Measurements from ENCODE around the gene PPP1R2C.

PPP1R2C gene

GRCh38 chrX:42818151-42818921 lies 40.4 kb upstream of the PPP1R2C start:
- no peaks in the 10 kb centered on the region for H3K27me3 ChIP-seq (replicated peaks)
- DNase-seq: no peak
- no peaks in the 10 kb centered on the region for H3K36me3 ChIP-seq (replicated peaks)
- in situ Hi-C loops (cut with HindIII; ENCODE audit: low pct_ligation_motif_present, low sequenced_read_pairs): no loop called here
- H3K27ac ChIP-seq: no peak overlapping the region
- no peak for TF ChIP-seq CTCF (IDR thresholded peaks at IDR 0.05; ENCODE audit: low read depth, low read length, missing control alignments)
- no peak overlapping the region for H3K4me3 ChIP-seq (ENCODE audit: low read depth, low read length)

DNA sequence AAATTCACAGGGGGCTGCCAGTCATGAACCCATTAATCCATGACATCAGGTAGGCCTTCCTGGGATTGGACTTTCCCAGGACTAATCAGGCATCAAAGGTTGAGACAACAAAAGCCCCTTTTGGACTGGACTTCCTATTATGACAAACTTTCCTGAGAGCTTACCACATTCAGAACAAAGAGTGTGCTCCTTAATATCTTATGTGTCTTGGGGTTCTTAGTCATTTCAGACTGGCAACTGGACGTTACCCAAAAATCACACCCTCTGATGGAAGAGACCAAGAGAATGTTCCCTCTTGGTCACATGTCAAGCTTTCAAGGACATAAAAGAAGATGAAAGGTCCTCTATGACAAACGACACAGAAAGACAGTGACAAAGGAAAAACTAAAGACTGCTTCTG lies 31.6 kb upstream of the PPP1R2C start:
- no peak for TF ChIP-seq CTCF (IDR thresholded peaks at IDR 0.05; ENCODE audit: low read depth, low read length, missing control alignments)
- no peak overlapping the region for H3K27ac ChIP-seq
- in situ Hi-C loops (cut with HindIII; ENCODE audit: low pct_ligation_motif_present, low sequenced_read_pairs): no loop called here
- H3K4me3 ChIP-seq (ENCODE audit: low read depth, low read length): no peak overlapping the region
- no peaks in the 10 kb centered on the region for H3K27me3 ChIP-seq (replicated peaks)
- no peaks in the 10 kb centered on the region for H3K36me3 ChIP-seq (replicated peaks)
- DNase-seq: no peak

DNA sequence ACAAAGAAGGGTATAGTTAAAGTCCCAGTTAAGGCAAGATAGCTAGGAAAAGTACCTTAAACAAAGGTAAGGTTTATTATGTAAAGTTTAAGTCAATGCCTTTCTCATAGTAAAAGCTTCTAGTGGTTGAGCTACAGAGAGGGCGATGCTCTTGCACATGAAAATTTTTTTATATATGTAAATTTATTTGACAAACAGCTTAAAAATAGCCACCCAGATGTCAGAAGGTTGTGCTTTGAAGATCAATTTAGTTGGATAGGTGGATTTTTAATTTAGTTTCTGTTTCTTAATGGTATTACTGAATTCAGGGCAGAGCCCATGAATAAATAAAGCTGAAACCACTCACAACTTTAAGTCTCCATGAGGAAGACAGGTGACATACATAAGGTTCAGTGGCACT lies 29.4 kb upstream of the PPP1R2C start:
- Histone ChIP-seq H3K36me3 (replicated peaks) (no peaks in the 10 kb centered on the region), H3K4me3 (ENCODE audit: low read depth, low read length) (no peak overlapping the region), H3K27ac (no peak overlapping the region), H3K27me3 (replicated peaks) (no peaks in the 10 kb centered on the region)
- no peak for DNase-seq
- no peak for TF ChIP-seq CTCF (IDR thresholded peaks at IDR 0.05; ENCODE audit: low read depth, low read length, missing control alignments)
- in situ Hi-C loops (cut with HindIII; ENCODE audit: low pct_ligation_motif_present, low sequenced_read_pairs): no loop called here

- Histone ChIP-seq H3K36me3 (replicated peaks) (no peaks in the 10 kb centered on the region), H3K4me3 (ENCODE audit: low read depth, low read length) (no peak overlapping the region), H3K27ac (no peak overlapping the region), H3K27me3 (replicated peaks) (no peaks in the 10 kb centered on the region)
- TF ChIP-seq CTCF (IDR thresholded peaks at IDR 0.05; ENCODE audit: low read depth, low read length, missing control alignments): no peak
- no peak for DNase-seq
- in situ Hi-C loops (cut with HindIII; ENCODE audit: low pct_ligation_motif_present, low sequenced_read_pairs): no loop called here
These were observed 26.6 kb upstream of the PPP1R2C start for GRCh38 chrX:42804524-42804923.

GRCh38 chrX:42803320-42803719 lies 25.4 kb upstream of the PPP1R2C start:
- Histone ChIP-seq H3K4me3 (ENCODE audit: low read depth, low read length) (no peak overlapping the region), H3K36me3 (replicated peaks) (no peaks in the 10 kb centered on the region), H3K27ac (no peak overlapping the region), H3K27me3 (replicated peaks) (no peaks in the 10 kb centered on the region)
- in situ Hi-C loops (cut with HindIII; ENCODE audit: low pct_ligation_motif_present, low sequenced_read_pairs): no loop called here
- DNase-seq: no peak
- no peak for TF ChIP-seq CTCF (IDR thresholded peaks at IDR 0.05; ENCODE audit: low read depth, low read length, missing control alignments)
